Prostate gland (tissue), 2 donors: ENCODE data around the gene MEGF8. TPM values are rescaled to one million over a fixed set of nuclear protein-coding genes. Genes with fewer than 3 reads are reported as not detected.
A peak's percentile ranks its signal among the peaks of the same experiment; 100 is the strongest.

Source experiments
- DNase-seq: peaks from one replicate; pipeline ENCODE4 v3.0.0-alpha.2; 2019; ENCODE audit warnings: low spot score
- H3K27ac ChIP-seq, 2 donors: fragments of 200-600 bp; sonication (generic); 2 replicates each; pipeline ENCODE4 v1.5.1; 2017 to 2019
- H3K27me3 ChIP-seq: fragments of 200-600 bp; sonication (generic); replicated peaks from 2 replicates; pipeline ENCODE4 v1.5.1; 2019; ENCODE audit not compliant: insufficient read depth
- H3K36me3 ChIP-seq, 2 donors: fragments of 200-600 bp; sonication (generic); 1 replicate in 1 of 2; 2 replicates in 1 of 2; pipeline versions ENCODE4 v1.5.1 to v1.8.1; 2017 to 2019
- H3K4me1 ChIP-seq: fragments of 200-600 bp; sonication (generic); replicated peaks from 2 replicates; pipeline ENCODE4 v1.5.1; 2019
- H3K4me3 ChIP-seq, 2 donors: fragments of 200-600 bp; sonication (generic); 2 replicates each; pipeline ENCODE4 v1.5.1; 2017 to 2019
- H3K9me3 ChIP-seq: fragments of 200-600 bp; sonication (generic); 2 replicates; pipeline ENCODE4 v1.5.1; 2017
- CTCF ChIP-seq, 4 experiments: fragments of 200-600 bp in 2 of 4; fragments of 450-650 bp in 2 of 4; sonication (generic) in 2 of 4; IDR thresholded peaks; 1 replicate in 3 of 4; 2 replicates in 1 of 4; pipeline ENCODE4 v1.5.1; 2016 to 2019; ENCODE audit warnings: antibody characterized with exemption in 4 of 4, mild to moderate bottlenecking in 2 of 4, moderate library complexity in 2 of 4
- POLR2A ChIP-seq: fragments of 450-650 bp; IDR thresholded peaks from one replicate; pipeline ENCODE4 v1.6.1; 2016; ENCODE audit warnings: antibody characterized with exemption, mild to moderate bottlenecking
- POLR2AphosphoS5 ChIP-seq: sonication (generic); formaldehyde crosslinking; IDR thresholded peaks from one replicate; pipeline ENCODE4 v1.6.1; 2017; ENCODE audit warnings: antibody characterized with exemption
- WGBS: methylation state at CpG from one replicate; pipeline ENCODE4 v1.1.5; 2018; 5-methylcytosine and 5-hydroxymethylcytosine counted together
- intact Hi-C: fragments of 100-400 bp; cut with DNase I; formaldehyde crosslinking; loops from one replicate; pipeline ENCODE4 v1.14.2; 2022
- total RNA-seq, 2 donors: library from RNA; depleted of rRNA; stranded (reverse); fragments of >200 nt; gene quantifications; one replicate each; pipeline ENCODE4 v1.1.0, GENCODE V29; 2016

MEGF8 gene
- total RNA-seq, 2 donors from 2014 or later = 22.8 to 30.7 TPM

GRCh38 chr19:42294471-42295137, 30.8 kb upstream of the MEGF8 start:
- Histone ChIP-seq H3K36me3 (peaks cover 0 to 23% of the 10 kb centered on the region in 2 donors), H3K4me3 (no peak overlapping the region), H3K4me1 (no peaks in the 10 kb centered on the region), H3K27ac (no peak overlapping the region), H3K9me3 (no peaks in the 10 kb centered on the region), H3K27me3 (no peaks in the 10 kb centered on the region)
- WGBS = 75% methylated on average over 24 of the region's 24 CpGs
- TF ChIP-seq CTCF (IDR thresholded peaks at IDR 0.05) (no peak), POLR2A (no peak), POLR2AphosphoS5 (no peak)
- DNase-seq = no peak
- intact Hi-C loops = no loop called here

GRCh38 chr19:42295342-42295741, 30.1 kb upstream of the MEGF8 start:
- peaks cover 0 to 19% of the 10 kb centered on the region in 2 donors for H3K36me3 ChIP-seq
- intact Hi-C loops = no loop called here

GRCh38 chr19:42295831-42296525, 29.5 kb upstream of the MEGF8 start:
- H3K4me1 ChIP-seq = no peaks in the 10 kb centered on the region
- WGBS = 76% methylated on average over 6 of the region's 6 CpGs
- H3K36me3 ChIP-seq = peaks cover 0 to 13% of the 10 kb centered on the region in 2 donors
- intact Hi-C loops = no loop called here
- H3K27ac ChIP-seq = no peak overlapping the region
- H3K27me3 ChIP-seq = no peaks in the 10 kb centered on the region
- TF ChIP-seq CTCF (IDR thresholded peaks at IDR 0.05) (peak; percentile 70 to 96 (median 92)), POLR2A (no peak), POLR2AphosphoS5 (peak; percentile 49)
- H3K4me3 ChIP-seq = no peak overlapping the region
- peak; percentile 80 for DNase-seq
- no peaks in the 10 kb centered on the region for H3K9me3 ChIP-seq

More at GRCh38 chr19:42295342-42295741, 30.1 kb upstream of the MEGF8 start:
- TF ChIP-seq POLR2A = no peak
- WGBS = 59% methylated on average over 5 of the region's 5 CpGs
- H3K27me3 ChIP-seq = no peaks in the 10 kb centered on the region
- DNase-seq = no peak
- H3K4me3 ChIP-seq = no peak overlapping the region
- no peaks in the 10 kb centered on the region for H3K9me3 ChIP-seq
- H3K27ac ChIP-seq = no peak overlapping the region
- no peaks in the 10 kb centered on the region for H3K4me1 ChIP-seq

GRCh38 chr19:42297039-42297438, 28.4 kb upstream of the MEGF8 start:
- peaks cover 0 to 2% of the 10 kb centered on the region in 2 donors for H3K36me3 ChIP-seq
- 81% methylated on average over 15 of the region's 15 CpGs for WGBS
- DNase-seq = no peak
- H3K4me1 ChIP-seq = no peaks in the 10 kb centered on the region
- H3K27ac ChIP-seq = no peak overlapping the region
- TF ChIP-seq POLR2AphosphoS5 = no peak
- no peak for TF ChIP-seq POLR2A
- no peak for TF ChIP-seq CTCF (IDR thresholded peaks at IDR 0.05)
- H3K27me3 ChIP-seq = no peaks in the 10 kb centered on the region
- intact Hi-C loops = no loop called here
- no peaks in the 10 kb centered on the region for H3K9me3 ChIP-seq
- H3K4me3 ChIP-seq = no peak overlapping the region

GRCh38 chr19:42301646-42302203, 23.7 kb upstream of the MEGF8 start, which contains the start of gene PRR19:
PRR19 (plus strand) TSS chr19:42302132; CDS start chr19:42309585, 7,453 bp downstream.
- H3K27me3 ChIP-seq = no peaks in the 10 kb centered on the region
- intact Hi-C loops = no loop called here
- WGBS = 4% methylated on average over 21 of the region's 21 CpGs
- no peak for TF ChIP-seq CTCF (IDR thresholded peaks at IDR 0.05)
- no peak for TF ChIP-seq POLR2A
- no peak for TF ChIP-seq POLR2AphosphoS5
- no peaks in the 10 kb centered on the region for H3K36me3 ChIP-seq
- peak within 1 kb of the TSS; percentile 39 to 53 for H3K4me3 ChIP-seq
- no peaks in the 10 kb centered on the region for H3K9me3 ChIP-seq
- H3K27ac ChIP-seq = peak within 1 kb of the TSS; percentile 67 to 73
- no peaks in the 10 kb centered on the region for H3K4me1 ChIP-seq
- DNase-seq = no peak
